RWPE1 (cell line): ENCODE measurements around the gene IL15.
"Not testable (repeated sequence)": the region's sequence is repeated elsewhere in the genome, so short reads cannot be mapped to it uniquely, and the experiment has no call there.

Experiments
- CTCF ChIA-PET: fragments of 350-600 bp; sonication (Branson Sonifier 250); formaldehyde crosslinking; extraction: SDS; loops from one replicate; lab custom pipeline; 2021; lab: Yijun Ruan, JAX
- POLR2A ChIA-PET: fragments of 400-600 bp; formaldehyde crosslinking; extraction: SDS; loops from one replicate; lab custom pipeline; 2020; ENCODE audit warnings: antibody characterized with exemption; ENCODE audit not compliant: low non-redundant PET; lab: Yijun Ruan, JAX
- DNase-seq: peaks from one replicate; pipeline ENCODE4 v3.0.0; 2012; ENCODE audit warnings: low spot score
- H3K27ac ChIP-seq: fragments of 450-650 bp; 2 replicates; pipeline ENCODE4 v1.5.1; 2017
- TF ChIP-seq, protein P1 (sequence below): fragments of 450-650 bp; conservative IDR thresholded peaks from 2 replicates; pipeline ENCODE4 v1.5.1; 2017; ENCODE audit warnings: low read depth, mild to moderate bottlenecking

Gene IL15, protein sequence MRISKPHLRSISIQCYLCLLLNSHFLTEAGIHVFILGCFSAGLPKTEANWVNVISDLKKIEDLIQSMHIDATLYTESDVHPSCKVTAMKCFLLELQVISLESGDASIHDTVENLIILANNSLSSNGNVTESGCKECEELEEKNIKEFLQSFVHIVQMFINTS

DNA sequence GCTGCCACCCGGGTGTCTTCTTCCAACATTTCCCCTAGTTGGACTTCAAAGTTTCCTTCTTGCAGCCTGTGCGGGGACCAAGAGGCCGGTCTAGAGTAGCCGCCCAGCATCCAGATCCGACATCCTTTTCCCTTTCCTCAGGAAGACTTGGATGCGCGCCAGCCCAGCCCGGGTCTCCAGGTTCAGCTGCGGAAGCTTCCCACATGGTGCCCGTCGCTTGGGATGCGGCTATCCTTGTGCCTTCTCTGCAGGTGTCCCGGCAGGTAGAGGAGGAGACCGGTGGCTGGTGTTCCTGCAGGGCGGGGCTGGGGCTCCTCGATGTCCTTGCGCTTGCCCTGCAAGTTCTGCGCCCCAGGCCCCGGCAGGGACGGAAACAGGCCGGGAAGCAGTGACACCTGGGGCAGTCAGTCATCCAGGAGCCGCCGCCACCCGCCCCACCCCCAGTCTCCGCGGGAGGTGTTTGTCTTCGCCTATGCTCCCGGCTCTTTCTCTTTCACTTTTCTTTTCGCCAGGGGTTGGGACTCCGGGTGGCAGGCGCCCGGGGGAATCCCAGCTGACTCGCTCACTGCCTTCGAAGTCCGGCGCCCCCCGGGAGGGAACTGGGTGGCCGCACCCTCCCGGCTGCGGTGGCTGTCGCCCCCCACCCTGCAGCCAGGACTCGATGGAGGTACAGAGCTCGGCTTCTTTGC lies at the start of gene IL15:
Gene IL15, plus strand, starts transcription at position 502 of the 689 bp plus-strand sequence. CDS start 82,882 bp downstream, outside the sequence.
- ChIA-PET POLR2A (no interaction called here), CTCF (interaction anchor here (0.6 to 0.7 kb wide), 2 partner anchors 302 to 458 kb away, joined by 3 to 5 read pairs; no protein-coding TSS in a partner anchor)
- TF ChIP-seq, protein P1, sequence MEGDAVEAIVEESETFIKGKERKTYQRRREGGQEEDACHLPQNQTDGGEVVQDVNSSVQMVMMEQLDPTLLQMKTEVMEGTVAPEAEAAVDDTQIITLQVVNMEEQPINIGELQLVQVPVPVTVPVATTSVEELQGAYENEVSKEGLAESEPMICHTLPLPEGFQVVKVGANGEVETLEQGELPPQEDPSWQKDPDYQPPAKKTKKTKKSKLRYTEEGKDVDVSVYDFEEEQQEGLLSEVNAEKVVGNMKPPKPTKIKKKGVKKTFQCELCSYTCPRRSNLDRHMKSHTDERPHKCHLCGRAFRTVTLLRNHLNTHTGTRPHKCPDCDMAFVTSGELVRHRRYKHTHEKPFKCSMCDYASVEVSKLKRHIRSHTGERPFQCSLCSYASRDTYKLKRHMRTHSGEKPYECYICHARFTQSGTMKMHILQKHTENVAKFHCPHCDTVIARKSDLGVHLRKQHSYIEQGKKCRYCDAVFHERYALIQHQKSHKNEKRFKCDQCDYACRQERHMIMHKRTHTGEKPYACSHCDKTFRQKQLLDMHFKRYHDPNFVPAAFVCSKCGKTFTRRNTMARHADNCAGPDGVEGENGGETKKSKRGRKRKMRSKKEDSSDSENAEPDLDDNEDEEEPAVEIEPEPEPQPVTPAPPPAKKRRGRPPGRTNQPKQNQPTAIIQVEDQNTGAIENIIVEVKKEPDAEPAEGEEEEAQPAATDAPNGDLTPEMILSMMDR, result no peak
- DNase-seq, result peak; percentile 86
- peak within 1 kb of the TSS; percentile 73 for H3K27ac ChIP-seq

DNA sequence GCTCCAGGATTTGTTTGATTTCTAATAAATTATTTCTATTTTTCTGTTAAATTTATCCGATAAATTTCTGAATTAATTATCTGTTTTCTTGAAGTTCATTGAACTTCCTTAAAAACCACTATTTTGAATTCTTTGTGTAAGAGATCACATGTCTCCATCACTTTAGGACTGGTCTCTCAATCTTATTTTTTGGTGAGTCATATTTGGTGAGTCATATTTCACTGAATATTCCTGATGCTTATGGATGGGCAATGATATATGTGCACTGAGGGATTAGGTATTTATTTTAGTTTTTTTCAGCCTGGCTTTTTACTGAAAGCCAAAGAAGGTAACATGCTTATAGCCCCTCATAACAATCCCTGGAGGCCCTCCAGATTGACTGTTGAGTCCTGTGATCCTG lies 48.5 kb upstream of the IL15 start:
- ChIA-PET CTCF (no interaction called here), POLR2A (no interaction called here)
- no peak overlapping the region for H3K27ac ChIP-seq
- DNase-seq, result peak; percentile 9
- TF ChIP-seq, protein P1, result no peak

DNA sequence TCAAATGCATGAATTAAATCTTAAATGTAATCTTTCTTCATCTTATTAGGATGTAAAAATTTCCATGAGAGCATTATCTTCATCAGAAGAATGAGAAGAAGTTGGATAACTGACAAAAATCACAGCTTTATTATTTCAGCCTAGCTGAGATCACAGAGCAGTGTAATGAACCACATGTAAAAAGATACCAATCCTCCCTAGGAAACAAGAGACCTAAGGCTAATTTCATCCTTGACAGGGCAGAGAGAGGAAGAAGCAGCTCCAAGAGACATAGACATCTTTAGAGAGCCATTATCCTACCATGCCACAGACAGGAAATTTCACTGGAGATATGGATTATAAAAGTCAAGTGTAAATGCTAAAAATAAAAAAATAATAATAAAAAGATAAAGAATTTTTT lies 40.9 kb upstream of the IL15 start:
- TF ChIP-seq, protein P1, result no peak
- DNase-seq, result no peak
- H3K27ac ChIP-seq, result no peak overlapping the region
- CTCF ChIA-PET, result no interaction called here
- POLR2A ChIA-PET, result no interaction called here

DNA sequence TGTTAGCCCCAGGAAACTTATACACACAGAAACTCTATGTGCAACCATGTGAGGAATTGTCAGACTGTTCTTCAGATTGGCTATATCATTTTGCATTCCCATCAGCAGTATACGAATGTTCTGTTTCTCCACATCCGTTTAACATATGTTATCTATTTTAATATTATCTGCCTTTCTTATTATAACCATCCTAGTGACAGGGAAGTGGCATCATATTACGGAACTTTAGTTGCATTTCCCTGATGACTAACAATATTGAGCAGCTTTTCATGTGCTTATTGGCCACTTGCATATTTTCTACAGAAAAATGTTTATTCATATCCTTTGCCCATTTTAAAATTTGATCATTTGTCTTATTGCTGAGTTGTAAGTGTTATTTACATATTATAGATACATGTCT lies 36.5 kb upstream of the IL15 start:
- TF ChIP-seq, protein P1, result no peak
- no peak for DNase-seq
- CTCF ChIA-PET, result no interaction called here
- H3K27ac ChIP-seq, result no peak overlapping the region
- POLR2A ChIA-PET, result no interaction called here

DNA sequence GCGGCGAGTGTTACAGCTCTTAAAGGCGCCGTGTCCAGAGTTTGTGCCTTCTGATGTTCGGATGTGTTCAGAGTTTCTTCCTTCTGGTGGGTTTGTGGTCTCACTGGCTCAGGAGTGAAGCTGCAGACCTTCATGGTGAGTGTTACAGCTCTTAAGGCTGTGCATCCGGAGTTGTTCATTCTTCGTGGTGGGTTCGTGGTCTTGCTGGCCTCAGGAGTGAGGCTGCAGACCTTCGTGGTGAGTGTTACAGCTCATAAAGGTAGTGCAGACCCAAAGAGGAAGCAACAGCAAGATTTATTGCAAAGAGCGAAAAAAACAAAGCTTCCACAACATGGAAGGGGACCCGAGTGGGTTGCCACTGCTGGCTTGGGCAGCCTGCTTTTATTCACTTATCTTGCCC lies 31.7 kb upstream of the IL15 start:
- DNase-seq, CTCF ChIA-PET, H3K27ac ChIP-seq, POLR2A ChIA-PET: not testable (repeated sequence)

DNA sequence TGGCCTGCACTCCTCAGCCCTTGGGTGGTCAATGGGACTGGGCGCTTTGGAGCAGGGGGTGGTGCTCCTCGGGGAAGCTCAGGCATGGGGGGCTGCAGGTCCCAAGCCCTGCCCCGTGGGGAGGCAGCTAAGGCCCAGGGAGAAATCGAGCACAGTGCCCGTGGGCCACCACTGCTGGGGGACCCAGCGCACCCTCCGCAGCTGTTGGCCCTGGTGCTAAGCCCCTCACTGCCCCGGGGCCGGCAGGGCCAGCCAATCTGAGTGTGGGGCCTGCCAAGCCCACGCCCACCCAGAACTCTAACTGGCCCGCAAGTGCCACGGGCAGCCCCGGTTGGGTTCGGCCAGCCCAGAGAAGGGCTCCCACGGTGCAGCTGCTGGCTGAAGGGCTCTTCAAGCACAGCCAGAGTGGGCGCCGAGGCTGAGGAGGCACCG lies 30.9 kb upstream of the IL15 start:
- TF ChIP-seq, protein P1, result no peak
- no peak overlapping the region for H3K27ac ChIP-seq
- DNase-seq, result no peak
- ChIA-PET CTCF (no interaction called here), POLR2A (no interaction called here)

DNA sequence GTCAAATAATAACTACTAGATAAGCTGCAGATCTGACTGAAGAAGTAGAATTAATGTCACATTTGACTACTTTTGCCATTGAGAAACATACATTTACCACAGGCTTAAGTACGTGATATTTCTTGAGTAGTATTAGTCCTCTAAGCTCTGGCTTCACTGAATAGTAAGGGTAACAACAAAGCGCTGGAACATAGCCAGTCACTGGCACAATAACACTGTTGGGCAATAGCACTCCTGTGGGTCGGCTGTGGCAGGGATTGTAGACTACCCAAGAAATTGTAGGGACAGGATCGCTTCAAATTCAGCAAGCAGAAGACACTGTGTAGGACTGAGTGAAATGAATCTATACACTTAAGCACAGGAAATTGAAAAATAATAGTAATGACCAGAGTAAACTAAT lies 27.1 kb upstream of the IL15 start:
- H3K27ac ChIP-seq, result no peak overlapping the region
- POLR2A ChIA-PET, result no interaction called here
- TF ChIP-seq, protein P1, result no peak
- CTCF ChIA-PET, result no interaction called here
- no peak for DNase-seq
